ENCODE measurements around the gene VIL1. TPM values are rescaled to one million over a fixed set of nuclear protein-coding genes. Genes with fewer than 3 reads are reported as not detected.

VIL1 gene
- total RNA-seq, 1 donor from 2014 or later, result not detected

GRCh38 chr2:218394298-218395089 lies 24.4 kb upstream of the VIL1 start:
- TF ChIP-seq CTCF (conservative IDR thresholded peaks at IDR 0.05; ENCODE audit: low read depth, low read length), result no peak
- no peak for DNase-seq (ENCODE audit: low read depth)
- no peak overlapping the region for H3K4me3 ChIP-seq (ENCODE audit: low read depth, low read length)

- H3K4me3 ChIP-seq (ENCODE audit: low read depth, low read length), result no peak overlapping the region
- DNase-seq (ENCODE audit: low read depth), result no peak
- TF ChIP-seq CTCF (conservative IDR thresholded peaks at IDR 0.05; ENCODE audit: low read depth, low read length), result no peak
These were observed 23.9 kb upstream of the VIL1 start for GRCh38 chr2:218395090-218395444.

- peak overlapping the region; percentile 72 for H3K4me3 ChIP-seq (ENCODE audit: low read depth, low read length)
- no peak for DNase-seq (ENCODE audit: low read depth)
- TF ChIP-seq CTCF (conservative IDR thresholded peaks at IDR 0.05; ENCODE audit: low read depth, low read length), result no peak
These were observed 23.5 kb upstream of the VIL1 start for GRCh38 chr2:218395456-218395825.

- H3K4me3 ChIP-seq (ENCODE audit: low read depth, low read length), result peak overlapping the region; percentile 72
- TF ChIP-seq CTCF (conservative IDR thresholded peaks at IDR 0.05; ENCODE audit: low read depth, low read length), result peak; percentile 73
- peak; percentile 78 for DNase-seq (ENCODE audit: low read depth)
These were observed 22.9 kb upstream of the VIL1 start for GRCh38 chr2:218395826-218396687.

GRCh38 chr2:218396688-218397462 lies 22.0 kb upstream of the VIL1 start:
- DNase-seq (ENCODE audit: low read depth), result no peak
- peak overlapping the region; percentile 72 for H3K4me3 ChIP-seq (ENCODE audit: low read depth, low read length)
- no peak for TF ChIP-seq CTCF (conservative IDR thresholded peaks at IDR 0.05; ENCODE audit: low read depth, low read length)

- no peak for TF ChIP-seq CTCF (conservative IDR thresholded peaks at IDR 0.05; ENCODE audit: low read depth, low read length)
- H3K4me3 ChIP-seq (ENCODE audit: low read depth, low read length), result peak overlapping the region; percentile 72
- no peak for DNase-seq (ENCODE audit: low read depth)
These were observed 21.5 kb upstream of the VIL1 start for GRCh38 chr2:218397463-218397819.
